CD14-positive monocyte (primary cell): ENCODE measurements around the gene ZNF474. TPM values are rescaled to one million over a fixed set of nuclear protein-coding genes. Genes with fewer than 3 reads are reported as not detected.

ENCODE experiments used
- DNase-seq, 3 donors: peaks; one replicate each; pipeline ENCODE4 v3.0.0-alpha.2; 2011 to 2022
- H2AFZ ChIP-seq: 2 replicates; pipeline ENCODE4 v1.6.0; 2012; ENCODE audit warnings: mild to moderate bottlenecking, low read depth, low read length, inconsistent platforms; ENCODE audit not compliant: insufficient read depth, poor library complexity, severe bottlenecking
- H3K27ac ChIP-seq, 2 donors: 1 replicate in 1 of 2; 2 replicates in 1 of 2; pipeline ENCODE4 v1.5.1; 2012 to 2013; ENCODE audit warnings: low read length in 2 of 2, control low read depth in 1 of 2, inconsistent platforms in 1 of 2, low read depth in 1 of 2, mild to moderate bottlenecking in 1 of 2
- H3K27me3 ChIP-seq, 2 donors: one replicate each; pipeline versions ENCODE4 v1.6.0 to v1.6.1; 2011 to 2013; ENCODE audit warnings: low read length in 2 of 2; ENCODE audit not compliant: control insufficient read depth in 2 of 2, insufficient read depth in 2 of 2
- H3K36me3 ChIP-seq, 2 donors: replicated peaks in 1 of 2; 1 replicate in 1 of 2; 2 replicates in 1 of 2; pipeline versions ENCODE4 v1.5.1 to v1.6.1; 2012 to 2013; ENCODE audit warnings: low read length in 2 of 2, control low read depth in 1 of 2, inconsistent platforms in 1 of 2, mild to moderate bottlenecking in 1 of 2; ENCODE audit not compliant: insufficient read depth in 2 of 2, control insufficient read depth in 1 of 2
- H3K4me1 ChIP-seq, 2 donors: 1 replicate in 1 of 2; 2 replicates in 1 of 2; pipeline versions ENCODE4 v1.5.1 to v1.6.1; 2012 to 2013; ENCODE audit warnings: low read length in 2 of 2, control low read depth in 1 of 2, inconsistent platforms in 1 of 2, mild to moderate bottlenecking in 1 of 2, moderate library complexity in 1 of 2; ENCODE audit not compliant: insufficient read depth in 2 of 2, control insufficient read depth in 1 of 2
- H3K4me2 ChIP-seq: replicated peaks from 2 replicates; pipeline ENCODE3; 2012; ENCODE audit warnings: low read length, moderate library complexity, mild to moderate bottlenecking; ENCODE audit not compliant: poor library complexity, severe bottlenecking; ENCODE audit errors: extremely low read depth
- H3K4me3 ChIP-seq, 3 experiments: fragments of 200-600 bp in 1 of 3; sonication (generic) in 1 of 3; replicated peaks in 1 of 3; 1 replicate in 2 of 3; 2 replicates in 1 of 3; pipeline ENCODE4 v1.5.1; 2011 to 2013; ENCODE audit warnings: low read length in 3 of 3, mild to moderate bottlenecking in 3 of 3, control low read depth in 2 of 3, low read depth in 2 of 3, inconsistent platforms in 1 of 3, moderate library complexity in 1 of 3
- H3K79me2 ChIP-seq: 2 replicates; pipeline ENCODE4 v1.6.0; 2012; ENCODE audit warnings: mild to moderate bottlenecking, control low read depth, inconsistent platforms, low read length, moderate library complexity; ENCODE audit not compliant: insufficient read depth
- H3K9ac ChIP-seq: 2 replicates; pipeline ENCODE4 v1.6.0; 2017; ENCODE audit warnings: low read length, mild to moderate bottlenecking; ENCODE audit not compliant: insufficient read depth, poor library complexity, severe bottlenecking
- H3K9me3 ChIP-seq, 2 donors: replicated peaks in 1 of 2; 1 replicate in 1 of 2; 2 replicates in 1 of 2; pipeline versions ENCODE4 v1.5.1 to v1.6.1; 2012 to 2013; ENCODE audit warnings: low read length in 2 of 2, control low read depth in 1 of 2; ENCODE audit not compliant: control insufficient read depth in 1 of 2, insufficient read depth in 1 of 2
- H4K20me1 ChIP-seq: 2 replicates; pipeline ENCODE4 v1.6.0; 2012; ENCODE audit warnings: mild to moderate bottlenecking, low read length, control low read depth, moderate library complexity; ENCODE audit not compliant: insufficient read depth
- H3K27ac Mint-ChIP-seq, 7 donors: one replicate each; pipeline ENCODE4 v1.8.0; 2020; ENCODE audit warnings: mild to moderate bottlenecking in 7 of 7, mixed read lengths in 7 of 7, moderate library complexity in 6 of 7, inconsistent platforms in 2 of 7
- H3K27me3 Mint-ChIP-seq, 3 donors: one replicate each; pipeline ENCODE4 v1.8.0; 2021 to 2022; ENCODE audit warnings: low read depth in 3 of 3, mild to moderate bottlenecking in 3 of 3, mixed read lengths in 3 of 3, moderate library complexity in 3 of 3, inconsistent platforms in 1 of 3
- H3K36me3 Mint-ChIP-seq, 2 donors: one replicate each; pipeline ENCODE4 v1.8.0; 2020; ENCODE audit warnings: mixed read lengths in 2 of 2, inconsistent platforms in 1 of 2, mild to moderate bottlenecking in 1 of 2
- H3K4me1 Mint-ChIP-seq: one replicate; pipeline ENCODE4 v1.8.0; 2020; ENCODE audit warnings: mild to moderate bottlenecking, mixed read lengths
- H3K4me3 Mint-ChIP-seq, 2 donors: one replicate each; pipeline ENCODE4 v1.8.0; 2020; ENCODE audit warnings: mild to moderate bottlenecking in 2 of 2, mixed read lengths in 2 of 2, moderate library complexity in 1 of 2
- H3K9me3 Mint-ChIP-seq, 7 donors: one replicate each; pipeline ENCODE4 v1.8.0; 2020 to 2022; ENCODE audit warnings: mixed read lengths in 7 of 7, mild to moderate bottlenecking in 6 of 7, moderate library complexity in 6 of 7, inconsistent platforms in 2 of 7
- CTCF ChIP-seq: fragments of 200-600 bp; IDR thresholded peaks from one replicate; pipeline ENCODE4 v1.8.0; 2022; ENCODE audit warnings: antibody characterized with exemption, mild to moderate bottlenecking
- WGBS: methylation state at CpG from one replicate; pipeline ENCODE4 v1.1.5; 2013; ENCODE audit warnings: missing lambda C conversion rate; ENCODE audit not compliant: insufficient coverage; 5-methylcytosine and 5-hydroxymethylcytosine counted together
- intact Hi-C, 2 donors: fragments of 100-400 bp; cut with micrococcal nuclease; formaldehyde crosslinking; loops; one replicate each; pipeline versions ENCODE4 v1.15.0 to v1.15.1; 2023
- polyA plus RNA-seq, 3 donors: library from polyadenylated mRNA; depleted of rRNA in 1 of 3; unstranded in 2 of 3; stranded (reverse) in 1 of 3; fragments of 300-500 nt in 2 of 3; fragments of >200 nt in 1 of 3; fragmentation: Illumina TruSeq in 2 of 3; gene quantifications; 1 replicate in 2 of 3; 2 replicates in 1 of 3; pipeline ENCODE4 v1.2.3, GENCODE V29; 2012 to 2021

The ZNF474 gene
- polyA plus RNA-seq, 3 donors = 0.09 TPM; not detected in 2

GRCh38 chr5:122111460-122111859, 17.9 kb upstream of the ZNF474 start:
- H3K9ac ChIP-seq = no peak overlapping the region
- H3K9me3 ChIP-seq = no peaks in the 10 kb centered on the region
- Mint-ChIP-seq H3K36me3 (no peaks in the 10 kb centered on the region), H3K9me3 (peaks cover 0 to 3% (median 0%) of the 10 kb centered on the region in 7 donors), H3K4me1 (no peaks in the 10 kb centered on the region), H3K27ac (no peak overlapping the region), H3K27me3 (peaks cover 2 to 4% (median 2%) of the 10 kb centered on the region in 3 donors), H3K4me3 (no peak overlapping the region)
- H3K79me2 ChIP-seq = no peaks in the 10 kb centered on the region
- H2AFZ ChIP-seq = no peak overlapping the region
- no peaks in the 10 kb centered on the region for H3K4me1 ChIP-seq
- TF ChIP-seq CTCF = no peak
- no peaks in the 10 kb centered on the region for H3K27me3 ChIP-seq
- no peak overlapping the region for H3K27ac ChIP-seq
- H3K36me3 ChIP-seq = no peaks in the 10 kb centered on the region
- H3K4me3 ChIP-seq = no peak overlapping the region
- no peaks in the 10 kb centered on the region for H4K20me1 ChIP-seq
- H3K4me2 ChIP-seq = no peak overlapping the region
- 95% methylated on average over 4 of the region's 5 CpGs for WGBS
- no peak for DNase-seq
- intact Hi-C loops = no loop called here

- Histone ChIP-seq H3K4me2 (no peak overlapping the region), H3K79me2 (no peaks in the 10 kb centered on the region), H3K4me3 (no peak overlapping the region), H3K27ac (no peak overlapping the region), H2AFZ (no peak overlapping the region), H3K4me1 (no peaks in the 10 kb centered on the region), H3K36me3 (no peaks in the 10 kb centered on the region), H4K20me1 (no peaks in the 10 kb centered on the region), H3K9ac (no peak overlapping the region), H3K27me3 (no peaks in the 10 kb centered on the region), H3K9me3 (no peaks in the 10 kb centered on the region)
- Mint-ChIP-seq H3K9me3 (peaks cover 0 to 3% (median 0%) of the 10 kb centered on the region in 7 donors), H3K4me1 (no peaks in the 10 kb centered on the region), H3K4me3 (no peak overlapping the region), H3K27me3 (peaks cover 2 to 4% (median 2%) of the 10 kb centered on the region in 3 donors), H3K36me3 (no peaks in the 10 kb centered on the region), H3K27ac (no peak overlapping the region)
- no peak for DNase-seq
- WGBS = no CpG with 5 or more reads among the region's 3 CpGs
- TF ChIP-seq CTCF = no peak
- intact Hi-C loops = no loop called here
Measured at GRCh38 chr5:122112063-122112462, 17.3 kb upstream of the ZNF474 start.
